Measurements from ENCODE around the gene MAPK9.

MAPK9 gene

GRCh38 chr5:180238631-180239030 lies 53.3 kb downstream of the MAPK9 start:
- H3K36me3 ChIP-seq: peaks cover 16% of the 10 kb centered on the region
- no peak overlapping the region for H3K27ac ChIP-seq
- no peaks in the 10 kb centered on the region for H3K9me3 ChIP-seq (ENCODE audit: severe bottlenecking)
- no peak overlapping the region for H3K4me3 ChIP-seq (ENCODE audit: low read depth, low read length)
- no peaks in the 10 kb centered on the region for H3K27me3 ChIP-seq (ENCODE audit: insufficient read depth, low read depth, severe bottlenecking)
- TF ChIP-seq CTCF (IDR thresholded peaks at IDR 0.05; ENCODE audit: low read depth, low read length): no peak
- no peak for DNase-seq

- peaks cover 14% of the 10 kb centered on the region for H3K36me3 ChIP-seq
- no peak for TF ChIP-seq CTCF (IDR thresholded peaks at IDR 0.05; ENCODE audit: low read depth, low read length)
- DNase-seq: no peak
- H3K9me3 ChIP-seq (ENCODE audit: severe bottlenecking): no peaks in the 10 kb centered on the region
- peak overlapping the region; percentile 57 for H3K27ac ChIP-seq
- no peaks in the 10 kb centered on the region for H3K27me3 ChIP-seq (ENCODE audit: insufficient read depth, low read depth, severe bottlenecking)
- H3K4me3 ChIP-seq (ENCODE audit: low read depth, low read length): no peak overlapping the region
Measured at GRCh38 chr5:180235846-180236245, 56.0 kb downstream of the MAPK9 start.

GRCh38 chr5:180235077-180235476 lies 56.8 kb downstream of the MAPK9 start:
- no peak for DNase-seq
- H3K27me3 ChIP-seq (ENCODE audit: insufficient read depth, low read depth, severe bottlenecking): no peaks in the 10 kb centered on the region
- H3K36me3 ChIP-seq: peaks cover 10% of the 10 kb centered on the region
- no peak for TF ChIP-seq CTCF (IDR thresholded peaks at IDR 0.05; ENCODE audit: low read depth, low read length)
- H3K9me3 ChIP-seq (ENCODE audit: severe bottlenecking): no peaks in the 10 kb centered on the region
- H3K4me3 ChIP-seq (ENCODE audit: low read depth, low read length): no peak overlapping the region
- no peak overlapping the region for H3K27ac ChIP-seq

GRCh38 chr5:180234271-180234670 lies 57.6 kb downstream of the MAPK9 start:
- Histone ChIP-seq H3K9me3 (ENCODE audit: severe bottlenecking) (no peaks in the 10 kb centered on the region), H3K4me3 (ENCODE audit: low read depth, low read length) (no peak overlapping the region), H3K27me3 (ENCODE audit: insufficient read depth, low read depth, severe bottlenecking) (no peaks in the 10 kb centered on the region), H3K36me3 (peaks cover 5% of the 10 kb centered on the region), H3K27ac (no peak overlapping the region)
- TF ChIP-seq CTCF (IDR thresholded peaks at IDR 0.05; ENCODE audit: low read depth, low read length): no peak
- DNase-seq: no peak

- TF ChIP-seq CTCF (IDR thresholded peaks at IDR 0.05; ENCODE audit: low read depth, low read length): no peak
- Histone ChIP-seq H3K27ac (no peak overlapping the region), H3K9me3 (ENCODE audit: severe bottlenecking) (no peaks in the 10 kb centered on the region), H3K36me3 (peaks cover 5% of the 10 kb centered on the region), H3K4me3 (ENCODE audit: low read depth, low read length) (no peak overlapping the region), H3K27me3 (ENCODE audit: insufficient read depth, low read depth, severe bottlenecking) (no peaks in the 10 kb centered on the region)
- no peak for DNase-seq
Measured at GRCh38 chr5:180233729-180234128, 58.2 kb downstream of the MAPK9 start.

GRCh38 chr5:180230017-180230416 lies 61.9 kb downstream of the MAPK9 start:
- Histone ChIP-seq H3K4me3 (ENCODE audit: low read depth, low read length) (no peak overlapping the region), H3K9me3 (ENCODE audit: severe bottlenecking) (no peaks in the 10 kb centered on the region), H3K36me3 (no peaks in the 10 kb centered on the region), H3K27me3 (ENCODE audit: insufficient read depth, low read depth, severe bottlenecking) (no peaks in the 10 kb centered on the region), H3K27ac (no peak overlapping the region)
- no peak for DNase-seq
- TF ChIP-seq CTCF (IDR thresholded peaks at IDR 0.05; ENCODE audit: low read depth, low read length): no peak

Data from WERI-Rb-1 (cell line).